Measurements from ENCODE around the gene PRSS33. TPM values are rescaled to one million over a fixed set of nuclear protein-coding genes. Genes with fewer than 3 reads are reported as not detected.

The PRSS33 gene
- total RNA-seq, 2 experiments from 2014 or later = not detected

GRCh38 chr16:2783581-2784357 lies 3.6 kb downstream of the PRSS33 start:
- Mint-ChIP-seq H3K27me3 (peaks cover 8% of the 10 kb centered on the region), H3K9me3 (ENCODE audit: low read depth) (no peaks in the 10 kb centered on the region), H3K4me1 (peaks cover 10% of the 10 kb centered on the region), H3K27ac (no peak overlapping the region), H3K4me3 (no peak overlapping the region), H3K36me3 (no peaks in the 10 kb centered on the region)
- no peak for ATAC-seq
- CTCF ChIA-PET = interaction anchor here (1.4 kb wide), 1 partner anchor 85 kb away, joined by 7 read pairs; no protein-coding TSS in a partner anchor
- no peak for DNase-seq

GRCh38 chr16:2782583-2783351 lies 4.6 kb downstream of the PRSS33 start:
- no peak overlapping the region for H3K4me3 Mint-ChIP-seq
- DNase-seq (no peak), ATAC-seq (no peak)

GRCh38 chr16:2779978-2780898 lies 7.1 kb downstream of the PRSS33 start:
- Mint-ChIP-seq H3K9me3 (ENCODE audit: low read depth) (no peaks in the 10 kb centered on the region), H3K4me3 (no peak overlapping the region), H3K27me3 (peaks cover 2% of the 10 kb centered on the region), H3K4me1 (peaks cover 24% of the 10 kb centered on the region), H3K27ac (no peak overlapping the region), H3K36me3 (no peaks in the 10 kb centered on the region)
- ATAC-seq (no peak), DNase-seq (no peak)
- CTCF ChIA-PET = interaction anchor here (1.1 to 1.4 kb wide), 2 partner anchors 58 to 88 kb away, joined by 3 read pairs; no protein-coding TSS in a partner anchor

More at GRCh38 chr16:2782583-2783351, 4.6 kb downstream of the PRSS33 start:
- H3K27me3 Mint-ChIP-seq = peaks cover 4% of the 10 kb centered on the region
- H3K4me1 Mint-ChIP-seq = peaks cover 18% of the 10 kb centered on the region
- H3K9me3 Mint-ChIP-seq (ENCODE audit: low read depth) = no peaks in the 10 kb centered on the region
- CTCF ChIA-PET = interaction anchor here (1.8 kb wide), 1 partner anchor 56 kb away, joined by 5 read pairs; no protein-coding TSS in a partner anchor
- H3K36me3 Mint-ChIP-seq = no peaks in the 10 kb centered on the region
- H3K27ac Mint-ChIP-seq = no peak overlapping the region

- Mint-ChIP-seq H3K4me3 (no peak overlapping the region), H3K27ac (peak overlapping the region; percentile 97)
Measured at GRCh38 chr16:2779151-2779920, 8.0 kb downstream of the PRSS33 start.

GRCh38 chr16:2778630-2778958 lies 8.8 kb downstream of the PRSS33 start:
- peaks cover 24% of the 10 kb centered on the region for H3K4me1 Mint-ChIP-seq
- no peaks in the 10 kb centered on the region for H3K36me3 Mint-ChIP-seq
- H3K27me3 Mint-ChIP-seq = no peaks in the 10 kb centered on the region
- peak overlapping the region; percentile 92 for H3K4me3 Mint-ChIP-seq
- H3K9me3 Mint-ChIP-seq (ENCODE audit: low read depth) = no peaks in the 10 kb centered on the region
- ATAC-seq (no peak), DNase-seq (no peak)
- CTCF ChIA-PET = interaction anchor here (0.9 to 1.5 kb wide), 6 partner anchors 13 to 191 kb away, joined by 3 to 7 read pairs (median 3); partner anchors contain the start of gene SRRM2
- peak overlapping the region; percentile 97 for H3K27ac Mint-ChIP-seq

More at GRCh38 chr16:2779151-2779920, 8.0 kb downstream of the PRSS33 start:
- no peaks in the 10 kb centered on the region for H3K27me3 Mint-ChIP-seq
- peaks cover 24% of the 10 kb centered on the region for H3K4me1 Mint-ChIP-seq
- no peaks in the 10 kb centered on the region for H3K9me3 Mint-ChIP-seq (ENCODE audit: low read depth)
- no peaks in the 10 kb centered on the region for H3K36me3 Mint-ChIP-seq
- no peak for ATAC-seq
- CTCF ChIA-PET = interaction anchor here (0.9 to 1.4 kb wide), 5 partner anchors 32 to 191 kb away, joined by 3 read pairs; no protein-coding TSS in a partner anchor
- DNase-seq = no peak

GRCh38 chr16:2777903-2778629 lies 9.3 kb downstream of the PRSS33 start:
- no peaks in the 10 kb centered on the region for H3K27me3 Mint-ChIP-seq
- ATAC-seq (peak; percentile 9), DNase-seq (peak; percentile 58)
- H3K4me1 Mint-ChIP-seq = peaks cover 24% of the 10 kb centered on the region
- no peaks in the 10 kb centered on the region for H3K9me3 Mint-ChIP-seq (ENCODE audit: low read depth)
- peak overlapping the region; percentile 97 for H3K27ac Mint-ChIP-seq
- H3K36me3 Mint-ChIP-seq = no peaks in the 10 kb centered on the region
- CTCF ChIA-PET = interaction anchor here (0.9 to 1.5 kb wide), 6 partner anchors 13 to 192 kb away, joined by 3 to 7 read pairs (median 3); partner anchors contain the start of gene SRRM2
- peak overlapping the region; percentile 92 for H3K4me3 Mint-ChIP-seq

- Mint-ChIP-seq H3K27me3 (no peaks in the 10 kb centered on the region), H3K27ac (peak within 1 kb of the TSS; percentile 97), H3K9me3 (ENCODE audit: low read depth) (no peaks in the 10 kb centered on the region), H3K36me3 (peaks cover 5% of the 10 kb centered on the region), H3K4me3 (peak within 1 kb of the TSS; percentile 92), H3K4me1 (peaks cover 24% of the 10 kb centered on the region)
- DNase-seq (peak; percentile 92), ATAC-seq (peak; percentile 95)
- CTCF ChIA-PET = interaction anchor here (0.9 to 1.5 kb wide), 3 partner anchors 14 to 65 kb away, joined by 3 to 7 read pairs (median 3); partner anchors contain the start of gene SRRM2
Measured at GRCh38 chr16:2777231-2777902, 10.0 kb downstream of the PRSS33 start, which contains the start of gene ELOB. ELOB (minus strand) TSS chr16:2777280; CDS start chr16:2777239, 41 bp downstream.

GRCh38 chr16:2776500-2777139 lies 10.7 kb downstream of the PRSS33 start:
- H3K4me3 Mint-ChIP-seq = peak overlapping the region; percentile 92
- peaks cover 7% of the 10 kb centered on the region for H3K36me3 Mint-ChIP-seq
- H3K4me1 Mint-ChIP-seq = peaks cover 24% of the 10 kb centered on the region
- no peaks in the 10 kb centered on the region for H3K27me3 Mint-ChIP-seq
- peak overlapping the region; percentile 81 for H3K27ac Mint-ChIP-seq
- no peaks in the 10 kb centered on the region for H3K9me3 Mint-ChIP-seq (ENCODE audit: low read depth)
- CTCF ChIA-PET = interaction anchor here (1.5 to 2.4 kb wide), 3 partner anchors 23 to 150 kb away, joined by 6 to 7 read pairs (median 6); no protein-coding TSS in a partner anchor
- ATAC-seq = peak; percentile 46
- peak; percentile 59 for DNase-seq

- Mint-ChIP-seq H3K27ac (peak overlapping the region; percentile 81), H3K9me3 (ENCODE audit: low read depth) (no peaks in the 10 kb centered on the region), H3K27me3 (no peaks in the 10 kb centered on the region), H3K4me1 (peaks cover 24% of the 10 kb centered on the region), H3K4me3 (peak overlapping the region; percentile 92), H3K36me3 (peaks cover 12% of the 10 kb centered on the region)
- DNase-seq (no peak), ATAC-seq (no peak)
- CTCF ChIA-PET = interaction anchor here (1.5 to 2.4 kb wide), 3 partner anchors 22 to 151 kb away, joined by 6 to 7 read pairs (median 6); no protein-coding TSS in a partner anchor
Measured at GRCh38 chr16:2775765-2776499, 11.4 kb downstream of the PRSS33 start.

- H3K4me1 Mint-ChIP-seq = peaks cover 24% of the 10 kb centered on the region
- DNase-seq (no peak), ATAC-seq (no peak)
- CTCF ChIA-PET = interaction anchor here (1.5 to 2.4 kb wide), 5 partner anchors 20 to 151 kb away, joined by 3 to 7 read pairs (median 6); no protein-coding TSS in a partner anchor
- H3K27ac Mint-ChIP-seq = peak overlapping the region; percentile 52
- no peak overlapping the region for H3K4me3 Mint-ChIP-seq
- peaks cover 16% of the 10 kb centered on the region for H3K36me3 Mint-ChIP-seq
- no peaks in the 10 kb centered on the region for H3K9me3 Mint-ChIP-seq (ENCODE audit: low read depth)
- H3K27me3 Mint-ChIP-seq = no peaks in the 10 kb centered on the region
Measured at GRCh38 chr16:2775131-2775716, 12.1 kb downstream of the PRSS33 start.
